H1 (cell line): ENCODE data around the gene SRMS. TPM values are rescaled to one million over a fixed set of nuclear protein-coding genes. Genes with fewer than 3 reads are reported as not detected.

Experiments
- CTCF ChIA-PET: fragments of 300-600 bp; sonication (Branson Sonifier 250); formaldehyde crosslinking; loops from one replicate; lab custom pipeline; 2021; ENCODE audit not compliant: partially characterized antibody; lab: Charles Lee
- POLR2A ChIA-PET: fragments of 300-600 bp; sonication (Branson Sonifier 250); formaldehyde crosslinking; loops from one replicate; lab custom pipeline; 2021; ENCODE audit warnings: inconsistent platforms; ENCODE audit not compliant: partially characterized antibody; lab: Charles Lee
- DNase-seq, 2 experiments: peaks; one replicate each; pipeline versions ENCODE4 v3.0.0 to v3.0.0-alpha.2; 2010 to 2022; ENCODE audit warnings: low spot score in 2 of 2, low read depth in 1 of 2, mixed read lengths in 1 of 2
- FAIRE-seq: peaks from 2 replicates; lab custom pipeline; 2011; peaks lifted over from hg19 to GRCh38; lab: Jason Lieb, UNC
- H2AFZ ChIP-seq: 2 replicates; pipeline ENCODE4 v1.8.1; 2012; ENCODE audit warnings: low read length, inconsistent platforms
- H2AK5ac ChIP-seq: 2 replicates; pipeline ENCODE4 v1.6.1; 2013; ENCODE audit warnings: low read depth, low read length
- H2BK120ac ChIP-seq: replicated peaks from 2 replicates; pipeline ENCODE3; 2013; ENCODE audit warnings: low read depth, low read length, inconsistent platforms
- H2BK12ac ChIP-seq: 2 replicates; pipeline ENCODE4 v1.6.1; 2013; ENCODE audit warnings: low read depth, low read length
- H2BK15ac ChIP-seq: 2 replicates; pipeline ENCODE4 v1.6.1; 2013; ENCODE audit warnings: low read length
- H2BK20ac ChIP-seq: 2 replicates; pipeline ENCODE4 v1.6.1; 2013; ENCODE audit warnings: low read length
- H2BK5ac ChIP-seq: 2 replicates; pipeline ENCODE4 v1.6.1; 2013; ENCODE audit warnings: low read depth, low read length
- H3K14ac ChIP-seq: 2 replicates; pipeline ENCODE4 v1.6.1; 2013; ENCODE audit warnings: inconsistent platforms; ENCODE audit not compliant: insufficient read length
- H3K18ac ChIP-seq: 2 replicates; pipeline ENCODE4 v1.6.1; 2013; ENCODE audit warnings: low read length; ENCODE audit errors: extremely low read depth
- H3K23ac ChIP-seq: 2 replicates; pipeline ENCODE4 v1.6.1; 2013; ENCODE audit warnings: inconsistent platforms; ENCODE audit not compliant: insufficient read length
- H3K23me2 ChIP-seq: 2 replicates; pipeline ENCODE4 v1.6.1; 2013; ENCODE audit warnings: low read depth, low read length
- H3K27ac ChIP-seq: 2 replicates; pipeline ENCODE4 v1.6.1; 2011; ENCODE audit warnings: low read depth, low read length, inconsistent platforms
- H3K27me3 ChIP-seq, 4 experiments: replicated peaks in 1 of 4; 1 replicate in 1 of 4; 2 replicates in 3 of 4; pipeline versions ENCODE4 v1.6.1 to v1.8.1; 2011 to 2013; ENCODE audit warnings: low read length in 3 of 4, mild to moderate bottlenecking in 3 of 4, inconsistent platforms in 2 of 4, mixed read lengths in 2 of 4, moderate library complexity in 1 of 4; ENCODE audit not compliant: control insufficient read depth in 3 of 4, insufficient read depth in 3 of 4; ENCODE audit errors: extremely low read depth in 1 of 4
- H3K36me3 ChIP-seq, 4 experiments: 2 replicates each; pipeline versions ENCODE4 v1.6.1 to v1.8.1; 2011 to 2013; ENCODE audit warnings: mild to moderate bottlenecking in 4 of 4, low read length in 3 of 4, moderate library complexity in 2 of 4, control low read depth in 1 of 4, inconsistent platforms in 1 of 4; ENCODE audit not compliant: insufficient read depth in 4 of 4, control insufficient read depth in 2 of 4
- H3K4ac ChIP-seq: replicated peaks from 2 replicates; pipeline ENCODE3; 2013; ENCODE audit warnings: low read length, low read depth, mixed read lengths, inconsistent platforms; ENCODE audit not compliant: insufficient read length
- H3K4me1 ChIP-seq, 4 experiments: replicated peaks in 1 of 4; 1 replicate in 1 of 4; 2 replicates in 3 of 4; pipeline versions ENCODE4 v1.6.1 to v1.8.1; 2011 to 2013; ENCODE audit warnings: low read length in 3 of 4, inconsistent platforms in 2 of 4, mixed read lengths in 1 of 4; ENCODE audit not compliant: insufficient read depth in 4 of 4, control insufficient read depth in 3 of 4
- H3K4me2 ChIP-seq, 2 experiments: 2 replicates each; pipeline versions ENCODE4 v1.6.1 to v1.8.1; 2011 to 2013; ENCODE audit warnings: low read depth in 2 of 2, low read length in 2 of 2, control low read depth in 1 of 2, inconsistent platforms in 1 of 2, mild to moderate bottlenecking in 1 of 2; ENCODE audit not compliant: insufficient read depth in 1 of 2
- H3K4me3 ChIP-seq, 4 experiments: fragments of 200-600, 300-600 bp in 1 of 4; sonication (generic), shearing (Covaris generic), sonication (Bioruptor Twin) in 1 of 4; 2 replicates each; pipeline versions ENCODE4 v1.5.1 to v1.8.1; 2011 to 2016; ENCODE audit warnings: low read length in 4 of 4, low read depth in 3 of 4, control low read depth in 2 of 4, inconsistent platforms in 2 of 4, mild to moderate bottlenecking in 2 of 4, mixed read lengths in 1 of 4, moderate library complexity in 1 of 4; ENCODE audit not compliant: insufficient read depth in 2 of 4; ENCODE audit errors: extremely low read depth in 1 of 4
- H3K56ac ChIP-seq: replicated peaks from 2 replicates; pipeline ENCODE3; 2013; ENCODE audit warnings: low read depth, mild to moderate bottlenecking, mixed read lengths, low read length, inconsistent platforms; ENCODE audit not compliant: insufficient read length
- H3K79me1 ChIP-seq: 2 replicates; pipeline ENCODE4 v1.6.1; 2013; ENCODE audit warnings: low read depth, low read length, control low read depth
- H3K79me2 ChIP-seq, 2 experiments: 2 replicates each; pipeline versions ENCODE4 v1.6.1 to v1.8.1; 2012 to 2013; ENCODE audit warnings: low read length in 2 of 2, mild to moderate bottlenecking in 2 of 2, inconsistent platforms in 1 of 2; ENCODE audit not compliant: insufficient read depth in 2 of 2, control insufficient read depth in 1 of 2
- H3K9ac ChIP-seq, 4 experiments: replicated peaks in 1 of 4; 1 replicate in 1 of 4; 2 replicates in 3 of 4; pipeline versions ENCODE4 v1.6.1 to v1.8.1; 2011 to 2013; ENCODE audit warnings: low read depth in 3 of 4, low read length in 3 of 4, control low read depth in 2 of 4, mild to moderate bottlenecking in 2 of 4, moderate library complexity in 2 of 4, inconsistent platforms in 1 of 4; ENCODE audit errors: extremely low read depth in 1 of 4
- H3K9me3 ChIP-seq, 2 experiments: 2 replicates each; pipeline versions ENCODE4 v1.6.1 to v1.8.1; 2012 to 2013; ENCODE audit warnings: mild to moderate bottlenecking in 2 of 2, moderate library complexity in 2 of 2, control low read depth in 1 of 2, inconsistent platforms in 1 of 2, low read depth in 1 of 2, low read length in 1 of 2, mixed read lengths in 1 of 2; ENCODE audit not compliant: insufficient read depth in 2 of 2
- H4K20me1 ChIP-seq, 2 experiments: replicated peaks in 1 of 2; 2 replicates each; pipeline versions ENCODE3 to v1.8.1; 2011 to 2013; ENCODE audit warnings: inconsistent platforms in 2 of 2, low read length in 2 of 2, mild to moderate bottlenecking in 1 of 2; ENCODE audit not compliant: insufficient read depth in 2 of 2, control insufficient read depth in 1 of 2
- H4K5ac ChIP-seq: 2 replicates; pipeline ENCODE4 v1.6.1; 2013; ENCODE audit warnings: low read length, low read depth, mixed read lengths, inconsistent platforms; ENCODE audit not compliant: insufficient read length
- H4K8ac ChIP-seq: 2 replicates; pipeline ENCODE4 v1.8.0; 2013; ENCODE audit warnings: mild to moderate bottlenecking, moderate library complexity, low read length, inconsistent platforms; ENCODE audit not compliant: insufficient read depth; ENCODE audit errors: extremely low read depth
- H4K91ac ChIP-seq: replicated peaks from 2 replicates; pipeline ENCODE3; 2013; ENCODE audit warnings: low read length, mixed read lengths, inconsistent platforms; ENCODE audit not compliant: insufficient read length
- BACH1 ChIP-seq: IDR thresholded peaks from 2 replicates; pipeline ENCODE4 v1.6.1; 2012; ENCODE audit warnings: low read length, improper control_type of control experiment
- EP300 ChIP-seq, 2 experiments: IDR thresholded peaks; 1 replicate in 1 of 2; 2 replicates in 1 of 2; pipeline ENCODE4 v1.6.1; 2011 to 2012; ENCODE audit warnings: low read depth in 2 of 2, low read length in 2 of 2, mild to moderate bottlenecking in 2 of 2, borderline replicate concordance in 1 of 2, inconsistent platforms in 1 of 2, moderate library complexity in 1 of 2
- NRF1 ChIP-seq: IDR thresholded peaks from 2 replicates; pipeline ENCODE4 v1.6.1; 2011; ENCODE audit warnings: mild to moderate bottlenecking, low read depth, low read length, improper control_type of control experiment
- SP2 ChIP-seq: IDR thresholded peaks from 2 replicates; pipeline ENCODE4 v1.6.1; 2012; ENCODE audit warnings: mild to moderate bottlenecking, low read length, inconsistent platforms
- TAF1 ChIP-seq: IDR thresholded peaks from 2 replicates; pipeline ENCODE4 v1.6.1; 2011; ENCODE audit warnings: mild to moderate bottlenecking, low read depth, low read length
- WGBS, 2 experiments: shearing (Covaris generic) in 1 of 2; methylation state at CpG; one replicate each; pipeline versions ENCODE4 v1.1.6 to v1.1.7; 2013 to 2015; ENCODE audit warnings: low lambda C conversion rate in 2 of 2, mixed read lengths in 2 of 2, inconsistent platforms in 1 of 2, low coverage in 1 of 2, missing lambda C conversion rate in 1 of 2; ENCODE audit not compliant: insufficient replicate concordance in 2 of 2, insufficient coverage in 1 of 2, insufficient read length in 1 of 2; ENCODE audit errors: extremely low coverage in 1 of 2, missing lambda C conversion rate in 1 of 2; 5-methylcytosine and 5-hydroxymethylcytosine counted together
- polyA plus RNA-seq, 7 experiments: library from polyadenylated mRNA; depleted of rRNA in 3 of 7; stranded (reverse) in 5 of 7; unstranded in 2 of 7; fragments of >200 nt in 5 of 7; fragments of 200-250 nt in 2 of 7; gene quantifications; 1 replicate in 5 of 7; 2 replicates in 1 of 7; 4 replicates in 1 of 7; pipeline versions ENCODE4 v1.2.1 to v1.2.3, GENCODE V29; 2011 to 2013; ENCODE audit warnings: missing spikeins in 2 of 7, mixed read lengths in 2 of 7
- total RNA-seq: library from RNA; stranded (reverse); fragmentation: NEBNext Ultra II Directional; extraction: Animal tissue kit (Norgen Biotek cat#: 25700); gene quantifications from 2 replicates; pipeline ENCODE4 v1.2.1, GENCODE V29; 2021
- TF ChIP-seq, protein P1 (sequence below), 3 experiments: IDR thresholded peaks; 1 replicate in 2 of 3; 2 replicates in 1 of 3; pipeline versions ENCODE4 v1.5.1 to v1.6.1; 2011; ENCODE audit warnings: low read length in 3 of 3, mild to moderate bottlenecking in 3 of 3, inconsistent platforms in 2 of 3, low read depth in 1 of 3, moderate library complexity in 1 of 3; ENCODE audit not compliant: insufficient read depth in 1 of 3; ENCODE audit errors: control extremely low read depth in 1 of 3

The SRMS gene
- total and polyA plus RNA-seq, 2 of the 8 experiments (the other 6 are each of a cell fraction or from before 2014, with no cell fraction given) = 0.39 to 0.76 TPM

GRCh38 chr20:63498960-63499337 is 48.6 kb downstream of the SRMS start, which contains the start of gene EEF1A2:
EEF1A2 (minus strand) TSS chr20:63499083; CDS start chr20:63497763, 1,320 bp downstream.
- Histone ChIP-seq H3K79me2 (no peaks in the 10 kb centered on the region), H2BK15ac (no peak within 1 kb of the TSS), H2AK5ac (no peak within 1 kb of the TSS), H3K4me3 (peak within 1 kb of the TSS; percentile 32 to 66 (median 36)), H3K79me1 (no peaks in the 10 kb centered on the region), H3K27ac (no peak within 1 kb of the TSS), H3K4me2 (peak within 1 kb of the TSS; percentile 60 to 80), H4K5ac (no peak within 1 kb of the TSS), H2BK20ac (no peak within 1 kb of the TSS), H3K56ac (no peak within 1 kb of the TSS), H2AFZ (no peak within 1 kb of the TSS), H3K9me3 (no peaks in the 10 kb centered on the region), H3K4ac (peak within 1 kb of the TSS; percentile 38), H4K20me1 (peaks cover 0 to 4% of the 10 kb centered on the region in 2 experiments), H3K14ac (no peak within 1 kb of the TSS), H3K9ac (no peak within 1 kb of the TSS), H4K8ac (peak within 1 kb of the TSS; percentile 47), H2BK5ac (no peak within 1 kb of the TSS; the same call in 1 of the 2 replicates), H2BK12ac (no peak within 1 kb of the TSS), H2BK120ac (no peak within 1 kb of the TSS), H3K36me3 (no peaks in the 10 kb centered on the region; a peak in 1 of 8 replicates), H3K23ac (no peak within 1 kb of the TSS), H3K18ac (peak within 1 kb of the TSS; percentile 32), H3K27me3 (peaks cover 11 to 42% (median 35%) of the 10 kb centered on the region in 4 experiments), H3K4me1 (peaks cover 0 to 32% (median 21%) of the 10 kb centered on the region in 4 experiments; a peak in 6 of 7 replicates), H3K23me2 (peaks cover 3% of the 10 kb centered on the region; the same call in 1 of the 2 replicates), H4K91ac (peak within 1 kb of the TSS; percentile 54)
- DNase-seq = peak in 1 of 2 experiments; percentile 50
- ChIA-PET CTCF (no interaction called here), POLR2A (no interaction called here)
- TF ChIP-seq NRF1 (no peak), BACH1 (peak; percentile 10; the same call in 1 of the 2 replicates), SP2 (no peak), EP300 (IDR thresholded peaks at IDR 0.05; ENCODE audit: borderline replicate concordance in 1 of 2, low read depth in 2 of 2, low read length in 2 of 2) (no peak), TAF1 (0 out of 2 replicates have a peak, but pooled peaks have one; percentile 16)
- TF ChIP-seq, protein P1, sequence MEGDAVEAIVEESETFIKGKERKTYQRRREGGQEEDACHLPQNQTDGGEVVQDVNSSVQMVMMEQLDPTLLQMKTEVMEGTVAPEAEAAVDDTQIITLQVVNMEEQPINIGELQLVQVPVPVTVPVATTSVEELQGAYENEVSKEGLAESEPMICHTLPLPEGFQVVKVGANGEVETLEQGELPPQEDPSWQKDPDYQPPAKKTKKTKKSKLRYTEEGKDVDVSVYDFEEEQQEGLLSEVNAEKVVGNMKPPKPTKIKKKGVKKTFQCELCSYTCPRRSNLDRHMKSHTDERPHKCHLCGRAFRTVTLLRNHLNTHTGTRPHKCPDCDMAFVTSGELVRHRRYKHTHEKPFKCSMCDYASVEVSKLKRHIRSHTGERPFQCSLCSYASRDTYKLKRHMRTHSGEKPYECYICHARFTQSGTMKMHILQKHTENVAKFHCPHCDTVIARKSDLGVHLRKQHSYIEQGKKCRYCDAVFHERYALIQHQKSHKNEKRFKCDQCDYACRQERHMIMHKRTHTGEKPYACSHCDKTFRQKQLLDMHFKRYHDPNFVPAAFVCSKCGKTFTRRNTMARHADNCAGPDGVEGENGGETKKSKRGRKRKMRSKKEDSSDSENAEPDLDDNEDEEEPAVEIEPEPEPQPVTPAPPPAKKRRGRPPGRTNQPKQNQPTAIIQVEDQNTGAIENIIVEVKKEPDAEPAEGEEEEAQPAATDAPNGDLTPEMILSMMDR (IDR thresholded peaks at IDR 0.05; ENCODE audit: control extremely low read depth in 1 of 3, insufficient read depth in 1 of 3, low read depth in 1 of 3, low read length in 3 of 3) = no peak
- WGBS, 2 experiments = no CpG with 5 or more reads among the region's 58 CpGs
- FAIRE-seq = no peak
